MCF 10A (cell line): ENCODE results near the gene SOX6. TPM values are rescaled to one million over a fixed set of nuclear protein-coding genes. Genes with fewer than 3 reads are reported as not detected.
"Not testable (repeated sequence)": the region's sequence is repeated elsewhere in the genome, so short reads cannot be mapped to it uniquely, and the experiment has no call there.

Experiments
- BruUV-seq: library from RNA; stranded (reverse); fragments of 400-500 nt; replicated peaks from 2 replicates; lab custom pipeline; 2021; lab: Mats Ljungman, UMichigan
- CTCF ChIA-PET: fragments of 300-600 bp; sonication (Branson Sonifier 250); formaldehyde crosslinking; extraction: SDS; loops from one replicate; lab custom pipeline; 2021; ENCODE audit warnings: antibody characterized with exemption, inconsistent platforms; lab: Yijun Ruan, JAX
- POLR2A ChIA-PET: fragments of 300-600, 350-650 bp; sonication (Branson Sonifier 250); formaldehyde crosslinking; extraction: SDS; loops from one replicate; lab custom pipeline; 2020; ENCODE audit warnings: antibody characterized with exemption, inconsistent platforms; lab: Yijun Ruan, JAX
- DNase-seq: peaks from one replicate; pipeline ENCODE4 v3.0.0-alpha.2; 2018; ENCODE audit not compliant: unreplicated experiment
- H3K27ac Mint-ChIP-seq: one replicate; pipeline ENCODE4 v1.8.0; 2022; ENCODE audit warnings: mild to moderate bottlenecking, low read depth, mixed read lengths; ENCODE audit not compliant: unreplicated experiment
- H3K27me3 Mint-ChIP-seq: one replicate; pipeline ENCODE4 v1.8.0; 2022; ENCODE audit warnings: mixed read lengths; ENCODE audit not compliant: insufficient read depth, unreplicated experiment
- H3K36me3 Mint-ChIP-seq: one replicate; pipeline ENCODE4 v1.8.0; 2022; ENCODE audit warnings: mild to moderate bottlenecking, moderate library complexity, mixed read lengths; ENCODE audit not compliant: insufficient read depth, unreplicated experiment
- H3K4me1 Mint-ChIP-seq: one replicate; pipeline ENCODE4 v1.8.0; 2022; ENCODE audit warnings: mixed read lengths; ENCODE audit not compliant: insufficient read depth, unreplicated experiment
- H3K4me3 Mint-ChIP-seq: one replicate; pipeline ENCODE4 v1.8.0; 2022; ENCODE audit warnings: mild to moderate bottlenecking, moderate library complexity, mixed read lengths; ENCODE audit not compliant: unreplicated experiment
- H3K9me3 Mint-ChIP-seq: one replicate; pipeline ENCODE4 v1.8.0; 2022; ENCODE audit warnings: mixed read lengths; ENCODE audit not compliant: unreplicated experiment
- CTCF ChIP-seq: fragments of 200-600 bp; IDR thresholded peaks from one replicate; pipeline ENCODE4 v1.8.0; 2022; ENCODE audit warnings: antibody characterized with exemption, mild to moderate bottlenecking; ENCODE audit not compliant: unreplicated experiment
- intact Hi-C: fragments of 100-400 bp; cut with micrococcal nuclease; formaldehyde crosslinking; loops from 2 replicates; pipeline ENCODE4 v1.14.1; 2022
- total RNA-seq: library from RNA; stranded (reverse); gene quantifications from 2 replicates; pipeline ENCODE4 v1.2.3, GENCODE V29; 2022

The SOX6 gene
- total RNA-seq, 1 experiment from 2014 or later, result 6.4 TPM

GRCh38 chr11:15927864-15928217, 428.5 kb downstream of the SOX6 start:
- Mint-ChIP-seq H3K9me3 (peaks cover 8% of the 10 kb centered on the region), H3K36me3 (no peaks in the 10 kb centered on the region), H3K4me1 (peaks cover 11% of the 10 kb centered on the region), H3K27me3 (no peaks in the 10 kb centered on the region), H3K27ac (no peak overlapping the region), H3K4me3 (no peak overlapping the region)
- intact Hi-C loops, result no loop called here
- POLR2A ChIA-PET, result no interaction called here
- no peak for TF ChIP-seq CTCF
- DNase-seq, result no peak
- no TSS peak for BruUV-seq
- CTCF ChIA-PET, result no interaction called here

GRCh38 chr11:15927196-15927863, 429.0 kb downstream of the SOX6 start:
- intact Hi-C loops, result no loop called here
- Mint-ChIP-seq H3K27ac (no peak overlapping the region), H3K4me3 (no peak overlapping the region), H3K36me3 (no peaks in the 10 kb centered on the region), H3K4me1 (peaks cover 11% of the 10 kb centered on the region), H3K9me3 (peaks cover 8% of the 10 kb centered on the region), H3K27me3 (no peaks in the 10 kb centered on the region)
- no peak for TF ChIP-seq CTCF
- POLR2A ChIA-PET, result interaction anchor here (1.2 kb wide), 1 partner anchor 15 kb away, joined by 3 read pairs; no protein-coding TSS in a partner anchor
- BruUV-seq, result no TSS peak
- no peak for DNase-seq
- CTCF ChIA-PET, result interaction anchor here (0.6 to 1.2 kb wide), 2 partner anchors 9 to 170 kb away, joined by 3 to 4 read pairs; no protein-coding TSS in a partner anchor

- no peaks in the 10 kb centered on the region for H3K36me3 Mint-ChIP-seq
- H3K4me3 Mint-ChIP-seq, result no peak overlapping the region
- H3K27ac Mint-ChIP-seq, result no peak overlapping the region
- TF ChIP-seq CTCF, result no peak
- BruUV-seq, result no TSS peak
- intact Hi-C loops, result no loop called here
- DNase-seq, result peak; percentile 18
- H3K27me3 Mint-ChIP-seq, result no peaks in the 10 kb centered on the region
- H3K9me3 Mint-ChIP-seq, result no peaks in the 10 kb centered on the region
- ChIA-PET CTCF (interaction anchor here (1.1 kb wide), 1 partner anchor 9 kb away, joined by 5 read pairs; no protein-coding TSS in a partner anchor), POLR2A (interaction anchor here (1.2 kb wide), 1 partner anchor 14 kb away, joined by 3 read pairs; no protein-coding TSS in a partner anchor)
- H3K4me1 Mint-ChIP-seq, result peaks cover 11% of the 10 kb centered on the region
Measured at GRCh38 chr11:15926071-15926470, 430.3 kb downstream of the SOX6 start.

GRCh38 chr11:15923183-15923582, 433.2 kb downstream of the SOX6 start:
- POLR2A ChIA-PET, result interaction anchor here (0.5 kb wide), 1 partner anchor 268 kb away, joined by 3 read pairs; no protein-coding TSS in a partner anchor
- intact Hi-C loops, result no loop called here

GRCh38 chr11:15922745-15923144, 433.6 kb downstream of the SOX6 start:
- ChIA-PET POLR2A (interaction anchor here (0.5 kb wide), 1 partner anchor 269 kb away, joined by 3 read pairs; no protein-coding TSS in a partner anchor), CTCF (interaction anchor here (1.2 to 1.4 kb wide), 2 partner anchors 13 to 17 kb away, joined by 3 read pairs; no protein-coding TSS in a partner anchor)
- intact Hi-C loops, H3K27ac Mint-ChIP-seq, H3K36me3 Mint-ChIP-seq, H3K9me3 Mint-ChIP-seq, H3K27me3 Mint-ChIP-seq, DNase-seq, H3K4me3 Mint-ChIP-seq, BruUV-seq: not testable (repeated sequence)
- H3K4me1 Mint-ChIP-seq, result peaks cover 18% of the 10 kb centered on the region

More at GRCh38 chr11:15923183-15923582, 433.2 kb downstream of the SOX6 start:
- no peak overlapping the region for H3K4me3 Mint-ChIP-seq
- no peak overlapping the region for H3K27ac Mint-ChIP-seq
- H3K36me3 Mint-ChIP-seq, result no peaks in the 10 kb centered on the region
- H3K27me3 Mint-ChIP-seq, result no peaks in the 10 kb centered on the region
- BruUV-seq, result no TSS peak
- no peak for TF ChIP-seq CTCF
- H3K9me3 Mint-ChIP-seq, result no peaks in the 10 kb centered on the region
- peak; percentile 17 for DNase-seq
- peaks cover 18% of the 10 kb centered on the region for H3K4me1 Mint-ChIP-seq
- CTCF ChIA-PET, result interaction anchor here (0.9 to 1.4 kb wide), 2 partner anchors 12 to 44 kb away, joined by 3 read pairs; no protein-coding TSS in a partner anchor
